Measurements from ENCODE around the gene FHOD3. TPM values are rescaled to one million over a fixed set of nuclear protein-coding genes. Genes with fewer than 3 reads are reported as not detected.

FHOD3 gene
- total RNA-seq, 2 donors from 2014 or later, result 19.8 to 24.9 TPM

- Histone ChIP-seq H3K4me1 (ENCODE audit: control insufficient read depth in 1 of 2, low read depth in 2 of 2) (peaks cover 6 to 32% of the 10 kb centered on the region in 2 donors), H3K27ac (peak overlapping the region in 1 of 2 donors; percentile 50), H3K9me3 (no peaks in the 10 kb centered on the region), H3K27me3 (replicated peaks; ENCODE audit: insufficient read depth) (no peaks in the 10 kb centered on the region), H3K4me3 (no peak overlapping the region), H3K36me3 (no peaks in the 10 kb centered on the region)
- TF ChIP-seq, protein P1, sequence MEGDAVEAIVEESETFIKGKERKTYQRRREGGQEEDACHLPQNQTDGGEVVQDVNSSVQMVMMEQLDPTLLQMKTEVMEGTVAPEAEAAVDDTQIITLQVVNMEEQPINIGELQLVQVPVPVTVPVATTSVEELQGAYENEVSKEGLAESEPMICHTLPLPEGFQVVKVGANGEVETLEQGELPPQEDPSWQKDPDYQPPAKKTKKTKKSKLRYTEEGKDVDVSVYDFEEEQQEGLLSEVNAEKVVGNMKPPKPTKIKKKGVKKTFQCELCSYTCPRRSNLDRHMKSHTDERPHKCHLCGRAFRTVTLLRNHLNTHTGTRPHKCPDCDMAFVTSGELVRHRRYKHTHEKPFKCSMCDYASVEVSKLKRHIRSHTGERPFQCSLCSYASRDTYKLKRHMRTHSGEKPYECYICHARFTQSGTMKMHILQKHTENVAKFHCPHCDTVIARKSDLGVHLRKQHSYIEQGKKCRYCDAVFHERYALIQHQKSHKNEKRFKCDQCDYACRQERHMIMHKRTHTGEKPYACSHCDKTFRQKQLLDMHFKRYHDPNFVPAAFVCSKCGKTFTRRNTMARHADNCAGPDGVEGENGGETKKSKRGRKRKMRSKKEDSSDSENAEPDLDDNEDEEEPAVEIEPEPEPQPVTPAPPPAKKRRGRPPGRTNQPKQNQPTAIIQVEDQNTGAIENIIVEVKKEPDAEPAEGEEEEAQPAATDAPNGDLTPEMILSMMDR (IDR thresholded peaks at IDR 0.05), result no peak
- DNase-seq (ENCODE audit: low spot score), result peak; percentile 27
- ATAC-seq (ENCODE audit: insufficient number of reproducible peaks, low FRiP score, low read depth), result no peak
These were observed 105.4 kb downstream of the FHOD3 start for GRCh38 chr18:36402765-36403396.

- Histone ChIP-seq H3K9me3 (no peaks in the 10 kb centered on the region), H3K4me3 (no peak overlapping the region), H3K27me3 (replicated peaks; ENCODE audit: insufficient read depth) (no peaks in the 10 kb centered on the region), H3K36me3 (no peaks in the 10 kb centered on the region), H3K4me1 (ENCODE audit: control insufficient read depth in 1 of 2, low read depth in 2 of 2) (peaks cover 9 to 32% of the 10 kb centered on the region in 2 donors), H3K27ac (no peak overlapping the region)
- DNase-seq (ENCODE audit: low spot score), result no peak
- ATAC-seq (ENCODE audit: insufficient number of reproducible peaks, low FRiP score, low read depth), result no peak
- TF ChIP-seq, protein P1 (IDR thresholded peaks at IDR 0.05), result no peak
These were observed 106.6 kb downstream of the FHOD3 start for GRCh38 chr18:36403896-36404820.

DNA sequence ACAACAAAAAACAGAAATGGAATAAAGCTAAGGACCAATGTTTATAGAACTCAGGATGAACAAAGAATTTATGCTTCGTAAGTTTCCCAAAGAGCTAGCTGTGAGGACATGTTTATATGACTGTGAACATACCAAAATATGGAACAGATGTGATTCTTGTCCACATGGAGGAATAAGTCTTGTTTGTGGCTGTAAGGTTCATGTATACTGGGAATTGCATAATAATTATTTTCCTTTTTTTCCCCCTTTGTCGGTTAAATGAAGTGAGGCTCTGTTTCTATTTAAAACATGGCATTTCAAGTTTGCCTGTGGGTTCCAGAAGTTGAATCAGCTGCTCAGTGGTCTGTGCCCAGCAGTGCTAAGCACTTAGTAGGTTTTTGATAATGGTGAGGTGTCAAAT, 108.1 kb downstream of the FHOD3 start:
- no peak for ATAC-seq (ENCODE audit: insufficient number of reproducible peaks, low FRiP score, low read depth)
- H3K4me3 ChIP-seq, result no peak overlapping the region
- peaks cover 4 to 24% of the 10 kb centered on the region in 2 donors for H3K4me1 ChIP-seq (ENCODE audit: control insufficient read depth in 1 of 2, low read depth in 2 of 2)
- H3K27ac ChIP-seq, result no peak overlapping the region
- no peaks in the 10 kb centered on the region for H3K36me3 ChIP-seq
- TF ChIP-seq, protein P1 (IDR thresholded peaks at IDR 0.05), result no peak
- no peak for DNase-seq (ENCODE audit: low spot score)
- no peaks in the 10 kb centered on the region for H3K27me3 ChIP-seq (replicated peaks; ENCODE audit: insufficient read depth)
- H3K9me3 ChIP-seq, result no peaks in the 10 kb centered on the region

GRCh38 chr18:36406805-36407204, 109.3 kb downstream of the FHOD3 start:
- no peaks in the 10 kb centered on the region for H3K9me3 ChIP-seq
- DNase-seq (ENCODE audit: low spot score) (no peak), ATAC-seq (ENCODE audit: insufficient number of reproducible peaks, low FRiP score, low read depth) (no peak)
- no peaks in the 10 kb centered on the region for H3K27me3 ChIP-seq (replicated peaks; ENCODE audit: insufficient read depth)
- TF ChIP-seq, protein P1 (IDR thresholded peaks at IDR 0.05), result no peak
- no peaks in the 10 kb centered on the region for H3K36me3 ChIP-seq
- H3K27ac ChIP-seq, result no peak overlapping the region
- no peak overlapping the region for H3K4me3 ChIP-seq
- H3K4me1 ChIP-seq (ENCODE audit: control insufficient read depth in 1 of 2, low read depth in 2 of 2), result peaks cover 4 to 24% of the 10 kb centered on the region in 2 donors

DNA sequence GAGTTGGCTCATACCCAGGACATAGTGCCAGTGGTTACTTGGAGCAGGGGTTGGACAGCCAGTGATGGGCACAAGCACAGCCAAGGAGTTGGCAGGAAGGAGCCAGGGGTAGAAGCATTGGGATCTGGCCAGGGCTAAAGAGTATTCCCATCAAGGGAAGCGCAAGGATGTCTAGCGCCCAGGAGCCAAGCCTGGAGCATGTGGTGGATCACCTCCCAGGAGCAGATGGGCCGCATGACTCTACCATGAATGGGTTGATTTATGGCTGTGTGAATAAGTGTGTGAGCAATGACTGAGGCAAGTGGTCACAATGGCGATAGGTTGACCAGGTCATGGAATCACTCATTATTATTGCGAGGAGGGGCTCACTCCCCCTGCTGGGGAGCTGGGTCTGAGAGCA, 111.1 kb downstream of the FHOD3 start:
- Histone ChIP-seq H3K9me3 (no peaks in the 10 kb centered on the region), H3K36me3 (no peaks in the 10 kb centered on the region), H3K27me3 (replicated peaks; ENCODE audit: insufficient read depth) (no peaks in the 10 kb centered on the region), H3K27ac (no peak overlapping the region), H3K4me1 (ENCODE audit: control insufficient read depth in 1 of 2, low read depth in 2 of 2) (peaks cover 4 to 18% of the 10 kb centered on the region in 2 donors), H3K4me3 (no peak overlapping the region)
- DNase-seq (ENCODE audit: low spot score) (no peak), ATAC-seq (ENCODE audit: insufficient number of reproducible peaks, low FRiP score, low read depth) (no peak)
- TF ChIP-seq, protein P1 (IDR thresholded peaks at IDR 0.05), result no peak
